Urinary bladder (tissue), 4 donors: ENCODE measurements around the gene ZFP1. TPM values are rescaled to one million over a fixed set of nuclear protein-coding genes. Genes with fewer than 3 reads are reported as not detected.

Experiments
- DNase-seq: peaks from one replicate; pipeline ENCODE4 v3.0.0-alpha.2; 2015; ENCODE audit errors: extremely low spot score
- H3K27ac ChIP-seq: one replicate; pipeline ENCODE4 v1.5.1; 2013; ENCODE audit warnings: low read depth, mild to moderate bottlenecking, moderate library complexity
- H3K36me3 ChIP-seq: one replicate; pipeline ENCODE4 v1.6.1; 2013; ENCODE audit warnings: mild to moderate bottlenecking, moderate library complexity; ENCODE audit not compliant: insufficient read depth
- H3K4me1 ChIP-seq: one replicate; pipeline ENCODE4 v1.6.1; 2013; ENCODE audit warnings: mild to moderate bottlenecking, moderate library complexity; ENCODE audit not compliant: insufficient read depth
- H3K4me3 ChIP-seq: one replicate; pipeline ENCODE4 v1.5.1; 2013; ENCODE audit warnings: low read depth, low read length
- WGBS: extraction: QIAGEN DNeasy Blood & Tissue Kit; methylation state at CpG from one replicate; pipeline ENCODE4 v1.1.7; 2013; 5-methylcytosine and 5-hydroxymethylcytosine counted together
- polyA plus RNA-seq: library from polyadenylated mRNA; stranded (reverse); fragments of 200-250 nt; gene quantifications from one replicate; pipeline ENCODE4 v1.2.3, GENCODE V29; 2013
- total RNA-seq: library from RNA; depleted of rRNA; stranded (reverse); fragments of >200 nt; gene quantifications from one replicate; pipeline ENCODE4 v1.2.3, GENCODE V29; 2014
- donor health status: healthy with polysubstance abuse.
- donor health status: healthy.

The ZFP1 gene
- 34.0 TPM for total RNA-seq
- polyA plus RNA-seq, result 10.6 TPM

- whole genome bisulfite sequencing, result under 1% methylated on average over 93 of the region's 93 CpGs
- Histone ChIP-seq H3K36me3 (no peaks in the 10 kb centered on the region), H3K4me1 (no peaks in the 10 kb centered on the region), H3K4me3 (peak within 1 kb of the TSS; percentile 73), H3K27ac (peak within 1 kb of the TSS; percentile 95)
- peak; percentile 88 for DNase-seq
These were observed at the start of gene ZFP1 for GRCh38 chr16:75148311-75149195. TSS of gene ZFP1 (plus strand) at chr16:75148524. CDS start at chr16:75152952, 4,428 bp downstream.

- Histone ChIP-seq H3K4me1 (no peaks in the 10 kb centered on the region), H3K27ac (peak overlapping the region; percentile 51)
- 75% methylated on average over 8 of the region's 8 CpGs for WGBS
These were observed 49.2 kb upstream of the ZFP1 start for GRCh38 chr16:75099075-75099667.

GRCh38 chr16:75099738-75100602 is 48.4 kb upstream of the ZFP1 start:
- peak overlapping the region; percentile 51 for H3K27ac ChIP-seq
- 80% methylated on average over 16 of the region's 16 CpGs for WGBS
- H3K4me3 ChIP-seq, result no peak overlapping the region
- DNase-seq, result no peak
- no peaks in the 10 kb centered on the region for H3K36me3 ChIP-seq
- no peaks in the 10 kb centered on the region for H3K4me1 ChIP-seq

More at GRCh38 chr16:75099075-75099667, 49.2 kb upstream of the ZFP1 start:
- no peak overlapping the region for H3K4me3 ChIP-seq
- DNase-seq, result no peak
- H3K36me3 ChIP-seq, result no peaks in the 10 kb centered on the region

GRCh38 chr16:75100603-75100990 is 47.7 kb upstream of the ZFP1 start:
- H3K4me3 ChIP-seq, result no peak overlapping the region
- H3K27ac ChIP-seq, result no peak overlapping the region
- no peaks in the 10 kb centered on the region for H3K36me3 ChIP-seq
- no peak for DNase-seq
- 86% methylated on average over 3 of the region's 3 CpGs for WGBS
- H3K4me1 ChIP-seq, result no peaks in the 10 kb centered on the region

- H3K27ac ChIP-seq, result no peak overlapping the region
- 89% methylated on average over 3 of the region's 3 CpGs for WGBS
- no peaks in the 10 kb centered on the region for H3K36me3 ChIP-seq
- H3K4me3 ChIP-seq, result no peak overlapping the region
- DNase-seq, result no peak
- no peaks in the 10 kb centered on the region for H3K4me1 ChIP-seq
These were observed 46.7 kb upstream of the ZFP1 start for GRCh38 chr16:75101635-75102034.

GRCh38 chr16:75102595-75102994 is 45.7 kb upstream of the ZFP1 start:
- WGBS, result 98% methylated on average over 9 of the region's 9 CpGs
- H3K4me3 ChIP-seq, result no peak overlapping the region
- H3K36me3 ChIP-seq, result no peaks in the 10 kb centered on the region
- DNase-seq, result no peak
- H3K4me1 ChIP-seq, result no peaks in the 10 kb centered on the region
- H3K27ac ChIP-seq, result no peak overlapping the region

- no peak overlapping the region for H3K27ac ChIP-seq
- no peaks in the 10 kb centered on the region for H3K4me1 ChIP-seq
- WGBS, result 96% methylated on average over 5 of the region's 5 CpGs
- DNase-seq, result no peak
- no peak overlapping the region for H3K4me3 ChIP-seq
- H3K36me3 ChIP-seq, result no peaks in the 10 kb centered on the region
These were observed 44.3 kb upstream of the ZFP1 start for GRCh38 chr16:75103994-75104393.

GRCh38 chr16:75104836-75105235 is 43.5 kb upstream of the ZFP1 start:
- WGBS, result 94% methylated on average over 11 of the region's 11 CpGs
- DNase-seq, result no peak
- Histone ChIP-seq H3K27ac (no peak overlapping the region), H3K4me1 (no peaks in the 10 kb centered on the region), H3K36me3 (no peaks in the 10 kb centered on the region), H3K4me3 (no peak overlapping the region)

GRCh38 chr16:75105306-75106061 is 42.8 kb upstream of the ZFP1 start:
- peak overlapping the region; percentile 11 for H3K27ac ChIP-seq
- DNase-seq, result no peak
- no peaks in the 10 kb centered on the region for H3K36me3 ChIP-seq
- no peaks in the 10 kb centered on the region for H3K4me1 ChIP-seq
- no peak overlapping the region for H3K4me3 ChIP-seq
- 31% methylated on average over 10 of the region's 10 CpGs for WGBS

GRCh38 chr16:75106351-75107274 is 41.7 kb upstream of the ZFP1 start:
- Histone ChIP-seq H3K4me3 (no peak overlapping the region), H3K4me1 (no peaks in the 10 kb centered on the region), H3K27ac (no peak overlapping the region), H3K36me3 (no peaks in the 10 kb centered on the region)
- no peak for DNase-seq
- WGBS, result 91% methylated on average over 20 of the region's 20 CpGs

- DNase-seq, result no peak
- H3K36me3 ChIP-seq, result no peaks in the 10 kb centered on the region
- WGBS, result 82% methylated on average over 10 of the region's 10 CpGs
- H3K27ac ChIP-seq, result no peak overlapping the region
- no peak overlapping the region for H3K4me3 ChIP-seq
- no peaks in the 10 kb centered on the region for H3K4me1 ChIP-seq
These were observed 40.8 kb upstream of the ZFP1 start for GRCh38 chr16:75107505-75107904.
